A549 (cell line): ENCODE results near the gene CDC27.

Experiments used
- EP300 ChIP-seq, 2 experiments: fragments of >200 bp; sonication (Bioruptor Twin); formaldehyde crosslinking; IDR thresholded peaks; 2 replicates in 1 of 2; 3 replicates in 1 of 2; pipeline ENCODE4 v1.6.1; 2016 to 2017
- HOXA7 ChIP-seq: fragments of 250-450 bp; sonication (Bioruptor Pico); IDR thresholded peaks from 2 replicates; pipeline ENCODE4 v1.5.0; 2020; ENCODE audit warnings: mild to moderate bottlenecking, moderate library complexity
- HOXB13 ChIP-seq: fragments of 250-450 bp; sonication (Bioruptor Pico); IDR thresholded peaks from 2 replicates; pipeline ENCODE4 v1.5.0; 2020; ENCODE audit warnings: low read depth, mild to moderate bottlenecking, moderate library complexity
- JUN ChIP-seq, 2 experiments: fragments of >200 bp; sonication (Bioruptor Twin); formaldehyde crosslinking; IDR thresholded peaks; 2 replicates in 1 of 2; 3 replicates in 1 of 2; pipeline ENCODE4 v1.6.1; 2016 to 2017
- KDM5A ChIP-seq: fragments of 200-600 bp; sonication (generic); IDR thresholded peaks from 2 replicates; pipeline ENCODE4 v1.6.1; 2016; ENCODE audit warnings: antibody characterized with exemption, mild to moderate bottlenecking
- MAFK ChIP-seq: fragments of 450-650 bp; IDR thresholded peaks from 2 replicates; pipeline ENCODE4 v1.6.1; 2014; ENCODE audit not compliant: partially characterized antibody
- MAZ ChIP-seq: fragments of 150-350 bp; IDR thresholded peaks from 2 replicates; pipeline ENCODE4 v1.6.1; 2014; ENCODE audit warnings: antibody characterized with exemption, low read depth, low read length, borderline replicate concordance
- RCOR1 ChIP-seq: fragments of 150-350 bp; IDR thresholded peaks from 2 replicates; pipeline ENCODE4 v1.6.1; 2014; ENCODE audit warnings: antibody characterized with exemption, low read length, low read depth
- RFX5 ChIP-seq: fragments of 450-650 bp; IDR thresholded peaks from 2 replicates; pipeline ENCODE4 v1.7.1; 2014; ENCODE audit warnings: antibody characterized with exemption, mild to moderate bottlenecking, moderate library complexity
- SMC3 ChIP-seq: fragments of >200 bp; sonication (Bioruptor Twin); formaldehyde crosslinking; IDR thresholded peaks from 3 replicates; pipeline ENCODE4 v1.6.1; 2018; ENCODE audit warnings: inconsistent platforms
- TF ChIP-seq, protein P1 (sequence below): fragments of >200 bp; sonication (Bioruptor Twin); formaldehyde crosslinking; IDR thresholded peaks from 3 replicates; pipeline ENCODE4 v1.6.1; 2016
- TF ChIP-seq, protein P2 (sequence below): fragments of >200 bp; sonication (Bioruptor Twin); formaldehyde crosslinking; IDR thresholded peaks from 3 replicates; pipeline ENCODE4 v1.5.1; 2016
- TF ChIP-seq, protein P3 (sequence below): fragments of 150-350 bp; IDR thresholded peaks from 2 replicates; pipeline ENCODE4 v1.6.1; 2014; ENCODE audit warnings: low read depth, mild to moderate bottlenecking, low read length

DNA sequence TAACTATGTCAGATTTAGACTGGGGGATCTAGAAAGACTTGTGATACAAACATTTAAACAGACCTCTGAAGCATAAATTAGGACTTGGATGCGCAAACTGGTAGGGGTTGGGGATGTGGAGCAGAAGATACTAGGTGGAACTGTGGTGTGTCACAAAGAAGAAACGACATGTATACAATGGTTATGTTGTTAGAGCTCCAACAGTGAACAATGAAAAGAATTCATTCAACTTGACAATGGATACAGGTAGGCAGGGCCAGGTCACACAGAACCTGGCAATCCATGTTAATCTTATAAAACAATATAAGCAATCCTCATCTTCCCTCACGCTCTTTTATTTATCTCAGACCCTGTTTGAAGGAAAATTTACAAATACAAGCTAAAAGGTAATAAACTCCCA lies 102.0 kb downstream of the CDC27 start:
- TF ChIP-seq KDM5A = no peak
- TF ChIP-seq, protein P1, sequence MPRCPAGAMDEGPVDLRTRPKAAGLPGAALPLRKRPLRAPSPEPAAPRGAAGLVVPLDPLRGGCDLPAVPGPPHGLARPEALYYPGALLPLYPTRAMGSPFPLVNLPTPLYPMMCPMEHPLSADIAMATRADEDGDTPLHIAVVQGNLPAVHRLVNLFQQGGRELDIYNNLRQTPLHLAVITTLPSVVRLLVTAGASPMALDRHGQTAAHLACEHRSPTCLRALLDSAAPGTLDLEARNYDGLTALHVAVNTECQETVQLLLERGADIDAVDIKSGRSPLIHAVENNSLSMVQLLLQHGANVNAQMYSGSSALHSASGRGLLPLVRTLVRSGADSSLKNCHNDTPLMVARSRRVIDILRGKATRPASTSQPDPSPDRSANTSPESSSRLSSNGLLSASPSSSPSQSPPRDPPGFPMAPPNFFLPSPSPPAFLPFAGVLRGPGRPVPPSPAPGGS = no peak
- TF ChIP-seq EP300 (IDR thresholded peaks at IDR 0.05) = no peak
- no peak for TF ChIP-seq SMC3
- TF ChIP-seq, protein P2, sequence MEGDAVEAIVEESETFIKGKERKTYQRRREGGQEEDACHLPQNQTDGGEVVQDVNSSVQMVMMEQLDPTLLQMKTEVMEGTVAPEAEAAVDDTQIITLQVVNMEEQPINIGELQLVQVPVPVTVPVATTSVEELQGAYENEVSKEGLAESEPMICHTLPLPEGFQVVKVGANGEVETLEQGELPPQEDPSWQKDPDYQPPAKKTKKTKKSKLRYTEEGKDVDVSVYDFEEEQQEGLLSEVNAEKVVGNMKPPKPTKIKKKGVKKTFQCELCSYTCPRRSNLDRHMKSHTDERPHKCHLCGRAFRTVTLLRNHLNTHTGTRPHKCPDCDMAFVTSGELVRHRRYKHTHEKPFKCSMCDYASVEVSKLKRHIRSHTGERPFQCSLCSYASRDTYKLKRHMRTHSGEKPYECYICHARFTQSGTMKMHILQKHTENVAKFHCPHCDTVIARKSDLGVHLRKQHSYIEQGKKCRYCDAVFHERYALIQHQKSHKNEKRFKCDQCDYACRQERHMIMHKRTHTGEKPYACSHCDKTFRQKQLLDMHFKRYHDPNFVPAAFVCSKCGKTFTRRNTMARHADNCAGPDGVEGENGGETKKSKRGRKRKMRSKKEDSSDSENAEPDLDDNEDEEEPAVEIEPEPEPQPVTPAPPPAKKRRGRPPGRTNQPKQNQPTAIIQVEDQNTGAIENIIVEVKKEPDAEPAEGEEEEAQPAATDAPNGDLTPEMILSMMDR = no peak
- no peak for TF ChIP-seq HOXA7
- no peak for TF ChIP-seq MAFK
- TF ChIP-seq MAZ = no peak
- TF ChIP-seq, protein P3, sequence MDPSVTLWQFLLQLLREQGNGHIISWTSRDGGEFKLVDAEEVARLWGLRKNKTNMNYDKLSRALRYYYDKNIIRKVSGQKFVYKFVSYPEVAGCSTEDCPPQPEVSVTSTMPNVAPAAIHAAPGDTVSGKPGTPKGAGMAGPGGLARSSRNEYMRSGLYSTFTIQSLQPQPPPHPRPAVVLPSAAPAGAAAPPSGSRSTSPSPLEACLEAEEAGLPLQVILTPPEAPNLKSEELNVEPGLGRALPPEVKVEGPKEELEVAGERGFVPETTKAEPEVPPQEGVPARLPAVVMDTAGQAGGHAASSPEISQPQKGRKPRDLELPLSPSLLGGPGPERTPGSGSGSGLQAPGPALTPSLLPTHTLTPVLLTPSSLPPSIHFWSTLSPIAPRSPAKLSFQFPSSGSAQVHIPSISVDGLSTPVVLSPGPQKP = no peak
- TF ChIP-seq HOXB13 = no peak
- TF ChIP-seq RFX5 = no peak
- TF ChIP-seq JUN (IDR thresholded peaks at IDR 0.05) = no peak
- TF ChIP-seq RCOR1 = no peak
